ENCODE data around the gene THBS1. TPM values are rescaled to one million over a fixed set of nuclear protein-coding genes. Genes with fewer than 3 reads are reported as not detected.

The THBS1 gene
- polyA plus RNA-seq, 3 donors from 2014 or later: 2.2 to 11.4 (median 9.2) TPM

DNA sequence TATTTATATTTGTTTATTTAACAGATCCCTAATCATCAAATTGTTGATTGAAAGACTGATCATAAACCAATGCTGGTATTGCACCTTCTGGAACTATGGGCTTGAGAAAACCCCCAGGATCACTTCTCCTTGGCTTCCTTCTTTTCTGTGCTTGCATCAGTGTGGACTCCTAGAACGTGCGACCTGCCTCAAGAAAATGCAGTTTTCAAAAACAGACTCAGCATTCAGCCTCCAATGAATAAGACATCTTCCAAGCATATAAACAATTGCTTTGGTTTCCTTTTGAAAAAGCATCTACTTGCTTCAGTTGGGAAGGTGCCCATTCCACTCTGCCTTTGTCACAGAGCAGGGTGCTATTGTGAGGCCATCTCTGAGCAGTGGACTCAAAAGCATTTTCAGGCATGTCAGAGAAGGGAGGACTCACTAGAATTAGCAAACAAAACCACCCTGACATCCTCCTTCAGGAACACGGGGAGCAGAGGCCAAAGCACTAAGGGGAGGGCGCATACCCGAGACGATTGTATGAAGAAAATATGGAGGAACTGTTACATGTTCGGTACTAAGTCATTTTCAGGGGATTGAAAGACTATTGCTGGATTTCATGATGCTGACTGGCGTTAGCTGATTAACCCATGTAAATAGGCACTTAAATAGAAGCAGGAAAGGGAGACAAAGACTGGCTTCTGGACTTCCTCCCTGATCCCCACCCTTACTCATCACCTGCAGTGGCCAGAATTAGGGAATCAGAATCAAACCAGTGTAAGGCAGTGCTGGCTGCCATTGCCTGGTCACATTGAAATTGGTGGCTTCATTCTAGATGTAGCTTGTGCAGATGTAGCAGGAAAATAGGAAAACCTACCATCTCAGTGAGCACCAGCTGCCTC, 14.7 kb downstream of the THBS1 start:
- peak overlapping the region in 1 of 6 donors; percentile 81 for H3K27ac Mint-ChIP-seq
- no peak for DNase-seq

DNA sequence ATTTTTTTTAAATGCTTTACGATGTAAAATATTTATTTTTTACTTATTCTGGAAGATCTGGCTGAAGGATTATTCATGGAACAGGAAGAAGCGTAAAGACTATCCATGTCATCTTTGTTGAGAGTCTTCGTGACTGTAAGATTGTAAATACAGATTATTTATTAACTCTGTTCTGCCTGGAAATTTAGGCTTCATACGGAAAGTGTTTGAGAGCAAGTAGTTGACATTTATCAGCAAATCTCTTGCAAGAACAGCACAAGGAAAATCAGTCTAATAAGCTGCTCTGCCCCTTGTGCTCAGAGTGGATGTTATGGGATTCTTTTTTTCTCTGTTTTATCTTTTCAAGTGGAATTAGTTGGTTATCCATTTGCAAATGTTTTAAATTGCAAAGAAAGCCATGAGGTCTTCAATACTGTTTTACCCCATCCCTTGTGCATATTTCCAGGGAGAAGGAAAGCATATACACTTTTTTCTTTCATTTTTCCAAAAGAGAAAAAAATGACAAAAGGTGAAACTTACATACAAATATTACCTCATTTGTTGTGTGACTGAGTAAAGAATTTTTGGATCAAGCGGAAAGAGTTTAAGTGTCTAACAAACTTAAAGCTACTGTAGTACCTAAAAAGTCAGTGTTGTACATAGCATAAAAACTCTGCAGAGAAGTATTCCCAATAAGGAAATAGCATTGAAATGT, 15.6 kb downstream of the THBS1 start:
- peaks cover 14 to 27% of the 10 kb centered on the region in 2 donors for H3K4me1 Mint-ChIP-seq
- H3K9me3 Mint-ChIP-seq: no peaks in the 10 kb centered on the region
- no peak overlapping the region for H3K27ac Mint-ChIP-seq
- H3K4me3 Mint-ChIP-seq: no peak overlapping the region
- H3K36me3 Mint-ChIP-seq: peaks cover 23 to 72% (median 49%) of the 10 kb centered on the region in 3 donors
- DNase-seq: no peak
- H3K27me3 Mint-ChIP-seq (ENCODE audit: low read depth in 3 of 3): peaks cover 0 to 2% (median 0%) of the 10 kb centered on the region in 3 donors

More for the DNA sequence above, 14.7 kb downstream of the THBS1 start:
- Mint-ChIP-seq H3K4me3 (no peak overlapping the region), H3K9me3 (no peaks in the 10 kb centered on the region), H3K27me3 (ENCODE audit: low read depth in 3 of 3) (peaks cover 0 to 2% (median 0%) of the 10 kb centered on the region in 3 donors), H3K36me3 (peaks cover 32 to 74% (median 56%) of the 10 kb centered on the region in 3 donors), H3K4me1 (peaks cover 13 to 22% of the 10 kb centered on the region in 2 donors)

DNA sequence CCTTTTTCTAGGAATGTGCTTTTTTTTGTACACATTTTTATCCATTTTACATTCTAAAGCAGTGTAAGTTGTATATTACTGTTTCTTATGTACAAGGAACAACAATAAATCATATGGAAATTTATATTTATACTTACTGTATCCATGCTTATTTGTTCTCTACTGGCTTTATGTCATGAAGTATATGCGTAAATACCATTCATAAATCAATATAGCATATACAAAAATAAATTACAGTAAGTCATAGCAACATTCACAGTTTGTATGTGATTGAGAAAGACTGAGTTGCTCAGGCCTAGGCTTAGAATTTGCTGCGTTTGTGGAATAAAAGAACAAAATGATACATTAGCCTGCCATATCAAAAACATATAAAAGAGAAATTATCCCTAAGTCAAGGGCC, 16.5 kb downstream of the THBS1 start:
- H3K9me3 Mint-ChIP-seq: no peaks in the 10 kb centered on the region
- DNase-seq: no peak
- H3K36me3 Mint-ChIP-seq: peaks cover 18 to 66% (median 42%) of the 10 kb centered on the region in 3 donors
- H3K27me3 Mint-ChIP-seq (ENCODE audit: low read depth in 3 of 3): peaks cover 0 to 2% (median 0%) of the 10 kb centered on the region in 3 donors
- H3K27ac Mint-ChIP-seq: no peak overlapping the region
- H3K4me3 Mint-ChIP-seq: no peak overlapping the region
- H3K4me1 Mint-ChIP-seq: peaks cover 14 to 27% of the 10 kb centered on the region in 2 donors

DNA sequence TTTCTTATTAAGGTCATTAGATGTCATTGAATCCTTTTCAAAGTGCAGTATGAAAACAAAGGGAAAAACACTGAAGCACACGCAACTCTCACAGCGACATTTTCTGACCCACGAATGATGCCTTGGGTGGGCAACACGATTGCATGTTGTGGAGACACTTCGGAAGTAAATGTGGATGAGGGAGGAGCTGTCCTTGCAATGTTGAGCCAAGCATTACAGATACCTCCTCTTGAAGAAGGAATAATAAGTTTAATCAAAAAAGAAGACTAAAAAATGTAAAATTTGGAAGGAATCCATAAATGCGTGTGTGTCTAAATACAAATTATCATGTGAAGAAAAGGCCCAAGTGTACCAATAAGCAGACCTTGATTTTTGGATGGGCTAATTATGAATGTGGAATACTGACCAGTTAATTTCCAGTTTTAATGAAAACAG, 16.9 kb downstream of the THBS1 start:
- DNase-seq: no peak
- Mint-ChIP-seq H3K4me1 (peaks cover 14 to 27% of the 10 kb centered on the region in 2 donors), H3K36me3 (peaks cover 14 to 62% (median 38%) of the 10 kb centered on the region in 3 donors)

DNA sequence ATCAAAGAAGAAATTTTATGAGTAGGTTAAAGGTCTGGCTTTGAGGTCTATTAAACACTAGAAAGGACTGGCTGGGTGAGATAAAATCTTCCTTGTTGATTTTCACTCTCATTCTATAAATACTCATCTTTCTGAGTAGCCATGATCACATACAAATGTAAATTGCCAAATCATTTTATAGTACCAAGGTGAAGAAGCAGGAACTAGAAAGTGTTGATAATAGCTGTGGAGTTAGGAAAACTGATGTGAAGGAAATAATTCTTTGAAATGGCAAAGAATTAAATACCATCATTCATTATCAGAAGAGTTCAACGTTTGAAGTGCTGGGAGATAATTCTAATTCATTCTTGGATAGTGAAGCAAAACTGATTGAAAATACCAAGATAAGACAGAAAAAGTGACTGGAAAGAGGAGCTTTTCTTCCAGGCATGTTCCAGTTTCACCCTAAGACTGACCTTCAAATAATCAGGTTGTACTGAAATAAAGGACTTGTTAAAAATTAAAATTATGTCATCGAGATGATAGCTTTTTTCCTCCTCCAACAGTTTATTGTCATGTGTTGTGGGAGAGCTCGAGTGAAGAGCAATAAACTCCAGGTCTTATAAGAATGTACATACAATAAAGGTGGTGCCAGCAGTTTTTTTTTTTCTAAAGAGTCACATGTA, 17.4 kb downstream of the THBS1 start:
- Mint-ChIP-seq H3K36me3 (peaks cover 10 to 58% (median 32%) of the 10 kb centered on the region in 3 donors), H3K27me3 (ENCODE audit: low read depth in 3 of 3) (peaks cover 0 to 2% (median 0%) of the 10 kb centered on the region in 3 donors), H3K4me3 (no peak overlapping the region), H3K9me3 (no peaks in the 10 kb centered on the region), H3K27ac (peak overlapping the region in 1 of 6 donors; percentile 33), H3K4me1 (peaks cover 14 to 27% of the 10 kb centered on the region in 2 donors)
- DNase-seq: no peak

More for the DNA sequence above, 16.9 kb downstream of the THBS1 start:
- Mint-ChIP-seq H3K4me3 (no peak overlapping the region), H3K27ac (no peak overlapping the region), H3K9me3 (no peaks in the 10 kb centered on the region), H3K27me3 (ENCODE audit: low read depth in 3 of 3) (peaks cover 0 to 2% (median 0%) of the 10 kb centered on the region in 3 donors)

DNA sequence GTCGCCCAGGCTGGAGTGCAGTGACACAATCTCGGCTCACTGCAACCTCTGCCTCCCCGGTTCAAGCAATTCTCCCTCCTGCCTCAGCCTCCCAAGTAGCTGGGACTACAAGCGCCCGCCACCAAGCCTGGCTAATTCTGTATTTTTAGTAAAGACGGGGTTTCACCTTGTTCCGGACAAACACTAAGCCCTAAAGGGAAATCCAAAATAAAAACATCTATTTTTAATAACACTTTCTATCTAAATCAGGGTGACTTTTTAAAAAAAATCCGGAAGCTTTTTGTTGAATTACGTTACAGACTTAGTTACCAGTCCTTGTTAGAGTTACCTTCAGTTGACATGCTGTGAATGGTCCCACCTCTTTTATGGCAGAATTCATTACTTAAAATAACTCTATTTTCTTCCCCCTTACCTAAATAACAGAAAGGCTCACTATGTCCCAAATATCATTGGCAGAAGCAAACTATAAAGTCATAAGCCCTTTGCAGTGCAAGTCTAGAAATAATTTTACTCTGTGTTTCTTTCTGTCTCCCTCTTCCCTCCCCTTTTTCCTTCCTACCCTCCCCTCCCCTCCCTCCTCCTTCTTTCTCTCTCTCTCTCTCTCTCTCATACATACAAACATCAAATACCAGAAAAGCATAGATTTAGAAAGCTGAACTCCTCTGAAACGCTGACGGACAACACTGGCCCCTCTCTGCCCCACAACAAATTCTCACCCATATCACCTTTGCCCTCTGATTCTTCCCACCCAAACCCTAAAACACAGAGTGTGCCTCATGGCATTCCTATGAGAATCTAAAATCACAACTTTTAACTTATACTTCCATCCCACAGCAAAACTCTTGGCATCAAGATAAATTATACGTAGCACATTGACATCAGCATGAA, 18.3 kb downstream of the THBS1 start:
- Mint-ChIP-seq H3K36me3 (peaks cover 6 to 53% (median 27%) of the 10 kb centered on the region in 3 donors), H3K27ac (peak overlapping the region in 2 of 6 donors; percentile 3 to 35), H3K9me3 (no peaks in the 10 kb centered on the region), H3K4me1 (peaks cover 8 to 21% of the 10 kb centered on the region in 2 donors), H3K27me3 (ENCODE audit: low read depth in 3 of 3) (peaks cover 0 to 2% (median 0%) of the 10 kb centered on the region in 3 donors), H3K4me3 (no peak overlapping the region)
- no peak for DNase-seq

DNA sequence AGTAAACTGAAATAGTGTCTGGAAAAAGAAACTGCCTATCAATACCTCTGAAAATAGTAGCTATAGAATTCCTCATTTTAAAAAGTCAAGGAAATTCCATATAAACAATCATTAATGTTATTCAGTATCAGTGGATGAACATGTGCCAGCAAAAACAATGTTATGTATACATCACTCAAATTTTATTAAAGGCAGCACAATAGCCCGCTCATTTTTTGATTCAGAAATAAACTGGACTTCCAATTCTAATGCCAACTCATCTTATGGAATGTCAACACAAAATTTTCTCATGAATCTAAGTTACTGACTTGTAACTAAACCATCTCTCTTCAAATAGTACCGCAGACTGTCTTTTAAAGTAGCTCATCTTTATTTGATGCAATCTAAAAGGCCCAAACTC, 19.0 kb downstream of the THBS1 start:
- no peak overlapping the region for H3K4me3 Mint-ChIP-seq
- peak overlapping the region in 2 of 6 donors; percentile 3 to 35 for H3K27ac Mint-ChIP-seq
- no peaks in the 10 kb centered on the region for H3K9me3 Mint-ChIP-seq
- peaks cover 0 to 2% (median 0%) of the 10 kb centered on the region in 3 donors for H3K27me3 Mint-ChIP-seq (ENCODE audit: low read depth in 3 of 3)
- peaks cover 4 to 14% of the 10 kb centered on the region in 2 donors for H3K4me1 Mint-ChIP-seq
- no peak for DNase-seq
- H3K36me3 Mint-ChIP-seq: peaks cover 6 to 55% (median 27%) of the 10 kb centered on the region in 3 donors

DNA sequence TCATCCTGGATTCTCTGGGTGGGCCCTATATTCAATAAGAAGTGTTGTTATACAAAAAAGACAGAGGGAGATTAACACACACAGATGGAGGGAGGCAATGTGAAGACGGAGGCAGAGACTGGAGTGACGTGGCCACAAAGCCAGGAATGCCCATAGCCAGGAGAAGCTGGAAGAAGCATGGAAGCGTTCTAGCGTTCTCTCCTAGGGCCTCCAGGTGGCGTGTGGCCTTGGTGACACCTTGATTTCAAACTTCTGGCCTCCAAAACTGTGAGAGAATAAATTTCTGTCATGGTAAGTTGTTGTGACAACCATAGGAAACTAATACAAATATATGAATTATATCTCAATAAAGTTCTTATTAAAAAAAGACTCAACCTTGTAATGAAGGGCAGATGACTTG, 21.3 kb downstream of the THBS1 start:
- H3K27ac Mint-ChIP-seq: peak overlapping the region in 2 of 6 donors; percentile 28 to 44
- no peak overlapping the region for H3K4me3 Mint-ChIP-seq
- H3K27me3 Mint-ChIP-seq (ENCODE audit: low read depth in 3 of 3): no peaks in the 10 kb centered on the region
- DNase-seq: no peak
- H3K9me3 Mint-ChIP-seq: no peaks in the 10 kb centered on the region
- H3K36me3 Mint-ChIP-seq: peaks cover 0 to 44% (median 11%) of the 10 kb centered on the region in 3 donors
- peaks cover 1 to 19% of the 10 kb centered on the region in 2 donors for H3K4me1 Mint-ChIP-seq

DNA sequence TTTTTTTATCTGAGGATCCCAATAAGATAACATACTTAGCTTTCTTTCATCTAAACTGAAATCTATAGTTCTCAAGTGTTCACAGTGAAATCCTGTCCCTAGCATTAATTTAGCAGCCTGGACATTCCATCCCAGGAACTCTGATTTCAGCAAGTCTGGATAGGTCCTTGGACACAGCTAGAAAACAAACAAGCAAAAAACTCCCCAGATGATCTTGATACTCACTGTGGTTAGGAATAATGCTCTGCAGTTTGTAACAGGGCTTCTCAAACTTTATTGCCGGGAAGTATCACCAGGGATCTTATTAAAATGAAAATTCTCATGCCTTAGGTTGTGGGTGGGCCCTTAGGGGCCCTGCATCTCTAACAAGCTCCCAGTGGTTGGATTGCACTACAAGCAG, 24.3 kb downstream of the THBS1 start:
- H3K27me3 Mint-ChIP-seq (ENCODE audit: low read depth in 3 of 3): no peaks in the 10 kb centered on the region
- no peak for DNase-seq
- H3K9me3 Mint-ChIP-seq: peaks cover 4 to 14% (median 10%) of the 10 kb centered on the region in 6 donors
- peak overlapping the region in 2 of 6 donors; percentile 21 to 81 for H3K27ac Mint-ChIP-seq
- H3K36me3 Mint-ChIP-seq: peaks cover 9 to 22% (median 10%) of the 10 kb centered on the region in 3 donors
- peaks cover 28 to 40% of the 10 kb centered on the region in 2 donors for H3K4me1 Mint-ChIP-seq
- H3K4me3 Mint-ChIP-seq: no peak overlapping the region

DNA sequence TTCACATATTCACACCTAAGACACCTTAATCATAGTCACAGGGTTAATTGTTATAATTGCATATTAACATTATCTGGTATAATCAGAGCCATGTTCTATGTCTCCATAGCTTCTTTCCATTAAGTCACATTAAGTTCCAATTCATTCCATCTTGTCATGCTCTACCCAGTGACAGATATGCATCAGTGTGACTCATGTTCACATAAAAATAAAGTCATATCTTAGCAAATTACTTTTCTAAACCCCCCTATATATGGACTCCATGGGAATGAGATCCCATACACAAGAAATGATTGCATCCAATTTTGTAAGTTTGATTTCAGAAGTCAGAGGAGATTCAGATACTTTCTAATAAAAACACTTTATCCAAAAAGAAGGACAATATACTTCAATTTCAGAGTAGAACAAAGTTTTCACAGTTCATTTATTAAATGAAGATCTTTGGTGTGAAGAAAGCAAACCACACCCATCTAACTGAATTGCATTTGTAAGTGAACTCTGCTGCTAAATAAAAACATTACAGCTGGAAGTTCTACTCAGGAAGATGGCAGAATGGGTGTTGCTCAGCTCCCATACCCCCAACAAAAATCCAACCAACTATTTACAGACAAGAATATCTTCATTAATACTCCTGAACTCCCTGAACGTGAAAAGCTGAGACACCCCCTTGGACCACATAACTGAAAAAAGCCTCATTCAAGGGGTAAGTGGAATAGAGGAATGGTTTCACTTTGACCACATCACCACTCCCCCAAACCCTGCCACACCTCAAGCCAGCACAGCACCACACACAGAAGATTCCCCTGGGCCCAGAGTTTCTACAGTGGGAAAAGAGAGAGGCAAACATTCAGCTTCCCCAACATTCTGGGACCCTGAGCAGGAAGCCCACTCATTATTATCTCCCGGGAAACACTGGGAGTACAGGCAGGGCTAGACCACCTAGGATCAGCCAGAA, 27.6 kb downstream of the THBS1 start:
- peak overlapping the region; percentile 72 to 94 (median 82) for H3K27ac Mint-ChIP-seq
- H3K27me3 Mint-ChIP-seq (ENCODE audit: low read depth in 3 of 3): peaks cover 0 to 1% (median 0%) of the 10 kb centered on the region in 3 donors
- H3K9me3 Mint-ChIP-seq: peaks cover 24 to 43% (median 37%) of the 10 kb centered on the region in 6 donors

DNA sequence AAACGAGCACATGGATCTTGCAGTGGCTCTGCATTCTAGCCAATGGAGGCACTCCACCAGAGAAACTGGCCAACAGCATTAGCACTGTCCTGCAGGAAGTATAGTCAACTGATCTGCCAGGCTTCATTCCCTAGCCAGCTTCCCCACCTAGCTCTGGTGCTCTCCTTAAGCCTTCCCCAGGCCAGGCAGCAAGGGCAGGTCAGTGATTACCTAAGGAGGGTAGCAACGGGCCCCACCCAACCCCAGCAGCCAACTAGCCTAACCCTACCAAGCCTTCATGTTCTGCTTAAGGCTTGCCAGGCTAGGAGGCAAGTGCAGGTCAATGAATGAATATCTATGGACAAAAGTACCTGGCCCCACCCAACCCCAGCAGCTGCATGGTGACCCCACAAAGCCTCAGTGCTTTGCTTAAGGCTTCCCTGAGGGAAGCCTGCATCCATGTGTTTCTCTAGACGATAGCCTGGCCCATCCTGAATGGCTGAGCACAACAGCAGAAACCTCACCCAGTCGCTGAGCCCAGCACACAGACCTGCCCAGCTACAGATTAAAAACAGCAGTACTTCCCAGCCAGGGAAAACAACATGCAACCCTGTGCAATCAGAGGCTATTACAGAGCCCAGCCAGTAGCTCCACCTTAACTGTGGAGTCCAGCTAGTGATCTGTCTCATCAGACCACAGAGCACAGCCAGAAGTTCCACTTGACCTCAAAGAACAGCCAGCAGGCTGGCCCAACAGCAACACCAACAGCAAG, 28.5 kb downstream of the THBS1 start:
- Mint-ChIP-seq H3K4me3 (peak overlapping the region; percentile 39 to 59 (median 56)), H3K36me3 (peaks cover 29 to 39% (median 34%) of the 10 kb centered on the region in 3 donors), H3K27ac (peak overlapping the region; percentile 72 to 94 (median 82)), H3K4me1 (peaks cover 28 to 42% of the 10 kb centered on the region in 2 donors), H3K9me3 (peaks cover 31 to 51% (median 41%) of the 10 kb centered on the region in 6 donors), H3K27me3 (ENCODE audit: low read depth in 3 of 3) (peaks cover 0 to 3% (median 1%) of the 10 kb centered on the region in 3 donors)
- DNase-seq: no peak

More for the DNA sequence above, 27.6 kb downstream of the THBS1 start:
- peaks cover 25 to 32% (median 26%) of the 10 kb centered on the region in 3 donors for H3K36me3 Mint-ChIP-seq
- peaks cover 28 to 42% of the 10 kb centered on the region in 2 donors for H3K4me1 Mint-ChIP-seq
- H3K4me3 Mint-ChIP-seq: peak overlapping the region; percentile 39 to 59 (median 56)
- DNase-seq: peak in 1 of 3 donors; percentile 17

All from immature natural killer cell (primary cell).